Activated CD4-positive, alpha-beta T cell treated with anti-CD3 and anti-CD28 coated beads, Interleukin-2, amount 10 ng/mL, durations not matched to agents 24 days and 14 days (primary cell): ENCODE measurements around the gene FAM186B. TPM values are rescaled to one million over a fixed set of nuclear protein-coding genes. Genes with fewer than 3 reads are reported as not detected.
"Not testable (repeated sequence)": the region's sequence is repeated elsewhere in the genome, so short reads cannot be mapped to it uniquely, and the experiment has no call there.

Experiments
- DNase-seq: peaks from one replicate; pipeline ENCODE4 v3.0.0; 2022
- H3K27ac Mint-ChIP-seq: one replicate; pipeline ENCODE4 v1.8.0; 2022; ENCODE audit warnings: mild to moderate bottlenecking, mixed read lengths
- H3K27me3 Mint-ChIP-seq: one replicate; pipeline ENCODE4 v1.8.0; 2022; ENCODE audit warnings: mixed read lengths
- H3K36me3 Mint-ChIP-seq: one replicate; pipeline ENCODE4 v1.8.0; 2022; ENCODE audit warnings: low read depth, mild to moderate bottlenecking, mixed read lengths
- H3K4me1 Mint-ChIP-seq: one replicate; pipeline ENCODE4 v1.8.0; 2021; ENCODE audit warnings: mixed read lengths
- H3K4me3 Mint-ChIP-seq: one replicate; pipeline ENCODE4 v1.8.0; 2022; ENCODE audit warnings: mild to moderate bottlenecking, moderate library complexity, mixed read lengths
- H3K9me3 Mint-ChIP-seq: one replicate; pipeline ENCODE4 v1.8.0; 2021; ENCODE audit warnings: mixed read lengths
- intact Hi-C: fragments of 100-400 bp; cut with micrococcal nuclease; formaldehyde crosslinking; loops from one replicate; pipeline ENCODE4 v1.15.1; 2023
- total RNA-seq: library from RNA; stranded (reverse); gene quantifications from 2 replicates; pipeline ENCODE4 v1.2.3, GENCODE V29; 2022

FAM186B gene
- 0.16 and 0.33 TPM in 2 replicates for total RNA-seq

GRCh38 chr12:49605539-49605938 is at the start of gene FAM186B:
TSS of gene FAM186B (minus strand) at chr12:49605639. CDS start at chr12:49605477, 162 bp downstream.
- intact Hi-C loops, H3K27me3 Mint-ChIP-seq, H3K4me1 Mint-ChIP-seq, H3K27ac Mint-ChIP-seq, H3K36me3 Mint-ChIP-seq, H3K9me3 Mint-ChIP-seq, H3K4me3 Mint-ChIP-seq, DNase-seq: not testable (repeated sequence)

- H3K4me1 Mint-ChIP-seq = peaks cover 17% of the 10 kb centered on the region
- peaks cover 61% of the 10 kb centered on the region for H3K36me3 Mint-ChIP-seq
- DNase-seq = no peak
- H3K4me3 Mint-ChIP-seq = no peak overlapping the region
- no peaks in the 10 kb centered on the region for H3K9me3 Mint-ChIP-seq
- H3K27me3 Mint-ChIP-seq = no peaks in the 10 kb centered on the region
- H3K27ac Mint-ChIP-seq = no peak overlapping the region
- intact Hi-C loops = no loop called here
Measured at GRCh38 chr12:49654715-49655114, 49.3 kb upstream of the FAM186B start.

GRCh38 chr12:49652921-49653520 is 47.6 kb upstream of the FAM186B start:
- DNase-seq = no peak
- intact Hi-C loops = no loop called here
- H3K4me3 Mint-ChIP-seq = no peak overlapping the region
- no peaks in the 10 kb centered on the region for H3K9me3 Mint-ChIP-seq
- peaks cover 63% of the 10 kb centered on the region for H3K36me3 Mint-ChIP-seq
- no peak overlapping the region for H3K27ac Mint-ChIP-seq
- H3K27me3 Mint-ChIP-seq = no peaks in the 10 kb centered on the region
- H3K4me1 Mint-ChIP-seq = peaks cover 29% of the 10 kb centered on the region

- Mint-ChIP-seq H3K27ac (no peak overlapping the region), H3K4me3 (no peak overlapping the region), H3K36me3 (peaks cover 63% of the 10 kb centered on the region), H3K4me1 (peaks cover 28% of the 10 kb centered on the region), H3K27me3 (no peaks in the 10 kb centered on the region), H3K9me3 (no peaks in the 10 kb centered on the region)
- DNase-seq = no peak
- intact Hi-C loops = no loop called here
Measured at GRCh38 chr12:49651855-49652254, 46.4 kb upstream of the FAM186B start.

GRCh38 chr12:49649892-49650291 is 44.5 kb upstream of the FAM186B start:
- Mint-ChIP-seq H3K27ac (no peak overlapping the region), H3K4me3 (no peak overlapping the region), H3K4me1 (peaks cover 25% of the 10 kb centered on the region), H3K9me3 (no peaks in the 10 kb centered on the region), H3K27me3 (no peaks in the 10 kb centered on the region), H3K36me3 (peaks cover 56% of the 10 kb centered on the region)
- DNase-seq = no peak
- intact Hi-C loops = no loop called here

- intact Hi-C loops = no loop called here
- Mint-ChIP-seq H3K4me3 (no peak overlapping the region), H3K36me3 (peaks cover 56% of the 10 kb centered on the region), H3K27me3 (no peaks in the 10 kb centered on the region), H3K27ac (peak overlapping the region; percentile 37), H3K9me3 (no peaks in the 10 kb centered on the region), H3K4me1 (peaks cover 28% of the 10 kb centered on the region)
- DNase-seq = no peak
Measured at GRCh38 chr12:49649445-49649844, 44.0 kb upstream of the FAM186B start.

- DNase-seq = no peak
- no peak overlapping the region for H3K27ac Mint-ChIP-seq
- no peaks in the 10 kb centered on the region for H3K9me3 Mint-ChIP-seq
- H3K36me3 Mint-ChIP-seq = peaks cover 55% of the 10 kb centered on the region
- no peak overlapping the region for H3K4me3 Mint-ChIP-seq
- no peaks in the 10 kb centered on the region for H3K27me3 Mint-ChIP-seq
- peaks cover 30% of the 10 kb centered on the region for H3K4me1 Mint-ChIP-seq
- intact Hi-C loops = no loop called here
Measured at GRCh38 chr12:49648712-49649003, 43.2 kb upstream of the FAM186B start.

GRCh38 chr12:49647827-49648711 is 42.6 kb upstream of the FAM186B start:
- Mint-ChIP-seq H3K36me3 (peaks cover 56% of the 10 kb centered on the region), H3K4me3 (no peak overlapping the region), H3K9me3 (no peaks in the 10 kb centered on the region), H3K27me3 (no peaks in the 10 kb centered on the region), H3K27ac (peak overlapping the region; percentile 34), H3K4me1 (peaks cover 30% of the 10 kb centered on the region)
- intact Hi-C loops = no loop called here
- no peak for DNase-seq

GRCh38 chr12:49646871-49647654 is 41.6 kb upstream of the FAM186B start:
- peaks cover 55% of the 10 kb centered on the region for H3K36me3 Mint-ChIP-seq
- no peak for DNase-seq
- peak overlapping the region; percentile 34 for H3K27ac Mint-ChIP-seq
- no peaks in the 10 kb centered on the region for H3K9me3 Mint-ChIP-seq
- H3K4me1 Mint-ChIP-seq = peaks cover 30% of the 10 kb centered on the region
- no peaks in the 10 kb centered on the region for H3K27me3 Mint-ChIP-seq
- intact Hi-C loops = no loop called here
- H3K4me3 Mint-ChIP-seq = no peak overlapping the region

- no peak overlapping the region for H3K4me3 Mint-ChIP-seq
- DNase-seq = no peak
- no peaks in the 10 kb centered on the region for H3K9me3 Mint-ChIP-seq
- peaks cover 51% of the 10 kb centered on the region for H3K36me3 Mint-ChIP-seq
- intact Hi-C loops = no loop called here
- H3K27me3 Mint-ChIP-seq = no peaks in the 10 kb centered on the region
- H3K27ac Mint-ChIP-seq = no peak overlapping the region
- peaks cover 30% of the 10 kb centered on the region for H3K4me1 Mint-ChIP-seq
Measured at GRCh38 chr12:49646331-49646830, 40.9 kb upstream of the FAM186B start.

- H3K9me3 Mint-ChIP-seq = no peaks in the 10 kb centered on the region
- H3K4me1 Mint-ChIP-seq = peaks cover 30% of the 10 kb centered on the region
- H3K36me3 Mint-ChIP-seq = peaks cover 49% of the 10 kb centered on the region
- peak overlapping the region; percentile 72 for H3K27ac Mint-ChIP-seq
- no peaks in the 10 kb centered on the region for H3K27me3 Mint-ChIP-seq
- no peak for DNase-seq
- H3K4me3 Mint-ChIP-seq = no peak overlapping the region
- intact Hi-C loops = loop anchor here (2.0 kb wide), 1 partner anchor 17 kb away; no protein-coding TSS in a partner anchor
Measured at GRCh38 chr12:49645146-49646039, 40.0 kb upstream of the FAM186B start.

- peaks cover 46% of the 10 kb centered on the region for H3K36me3 Mint-ChIP-seq
- intact Hi-C loops = loop anchor here (1.0 to 5.0 kb wide), 3 partner anchors 18 to 198 kb away; partner anchors contain the start of genes BCDIN3D and FMNL3
- no peaks in the 10 kb centered on the region for H3K9me3 Mint-ChIP-seq
- peak; percentile 94 for DNase-seq
- no peak overlapping the region for H3K4me3 Mint-ChIP-seq
- peak overlapping the region; percentile 70 for H3K27ac Mint-ChIP-seq
- no peaks in the 10 kb centered on the region for H3K27me3 Mint-ChIP-seq
- peaks cover 29% of the 10 kb centered on the region for H3K4me1 Mint-ChIP-seq
Measured at GRCh38 chr12:49644620-49644994, 39.2 kb upstream of the FAM186B start.
